CD4-positive, alpha-beta T cell treated with Interferon alpha-2 for 1 hour (primary cell): Measurements from ENCODE around the gene IFITM10.

Source experiments
- DNase-seq, 2 donors: peaks; one replicate each; pipeline ENCODE4 v3.0.0-alpha.2; 2020 to 2022

The IFITM10 gene

GRCh38 chr11:1736447-1736992 lies 13.9 kb downstream of the IFITM10 start:
- DNase-seq, result no peak

GRCh38 chr11:1735271-1735670 lies 15.1 kb downstream of the IFITM10 start:
- no peak for DNase-seq

- no peak for DNase-seq
Observed at GRCh38 chr11:1734641-1735081, 15.7 kb downstream of the IFITM10 start.

GRCh38 chr11:1733716-1734640 lies 16.4 kb downstream of the IFITM10 start:
- DNase-seq, result no peak

- DNase-seq, result no peak
Observed at GRCh38 chr11:1733009-1733715, 17.2 kb downstream of the IFITM10 start.

GRCh38 chr11:1732418-1733008 lies 17.9 kb downstream of the IFITM10 start:
- no peak for DNase-seq

- DNase-seq, result no peak
Observed at GRCh38 chr11:1731451-1732059, 18.8 kb downstream of the IFITM10 start.

- no peak for DNase-seq
Observed at GRCh38 chr11:1730059-1730629, 20.3 kb downstream of the IFITM10 start.

- DNase-seq, result no peak
Observed at GRCh38 chr11:1729692-1730011, 20.7 kb downstream of the IFITM10 start.

GRCh38 chr11:1728931-1729691 lies 21.3 kb downstream of the IFITM10 start:
- DNase-seq, result no peak

- no peak for DNase-seq
Observed at GRCh38 chr11:1728301-1728700, 22.1 kb downstream of the IFITM10 start.

- DNase-seq, result no peak
Observed at GRCh38 chr11:1727861-1728260, 22.5 kb downstream of the IFITM10 start.

GRCh38 chr11:1727096-1727690 lies 23.2 kb downstream of the IFITM10 start:
- no peak for DNase-seq

- DNase-seq, result no peak
Observed at GRCh38 chr11:1719781-1720180, 30.6 kb downstream of the IFITM10 start.

- no peak for DNase-seq
Observed at GRCh38 chr11:1718326-1718725, 32.1 kb downstream of the IFITM10 start.

GRCh38 chr11:1717745-1718144 lies 32.6 kb downstream of the IFITM10 start:
- DNase-seq, result no peak

- DNase-seq, result no peak
Observed at GRCh38 chr11:1714908-1715885, 35.2 kb downstream of the IFITM10 start.

- no peak for DNase-seq
Observed at GRCh38 chr11:1708716-1709115, 41.7 kb downstream of the IFITM10 start.

- no peak for DNase-seq
Observed at GRCh38 chr11:1707751-1708150, 42.6 kb downstream of the IFITM10 start.
